BE2C (cell line): ENCODE data around the gene RNF151.
A peak's percentile ranks its signal among the peaks of the same experiment; 100 is the strongest.

Experiments used
- DNase-seq: peaks from one replicate; pipeline ENCODE4 v3.0.0-alpha.2; 2020
- H3K27me3 ChIP-seq: fragments of 250-450 bp; sonication (Bioruptor Pico); 2 replicates; pipeline ENCODE4 v1.5.1; 2020; ENCODE audit warnings: mild to moderate bottlenecking
- H3K36me3 ChIP-seq: fragments of 250-450 bp; sonication (Bioruptor Pico); 2 replicates; pipeline ENCODE4 v1.5.1; 2020; ENCODE audit warnings: mild to moderate bottlenecking
- H3K4me1 ChIP-seq: fragments of 250-450 bp; sonication (Bioruptor Pico); 2 replicates; pipeline ENCODE4 v1.5.1; 2020
- H3K4me3 ChIP-seq: 2 replicates; pipeline ENCODE4 v1.5.1; 2011; ENCODE audit warnings: low read depth, low read length
- H3K9me3 ChIP-seq: fragments of 250-450 bp; sonication (Bioruptor Pico); 2 replicates; pipeline ENCODE4 v1.5.1; 2020
- CTCF ChIP-seq: IDR thresholded peaks from 2 replicates; pipeline ENCODE4 v1.5.1; 2012; ENCODE audit warnings: mild to moderate bottlenecking, low read depth, low read length

Gene RNF151

DNA sequence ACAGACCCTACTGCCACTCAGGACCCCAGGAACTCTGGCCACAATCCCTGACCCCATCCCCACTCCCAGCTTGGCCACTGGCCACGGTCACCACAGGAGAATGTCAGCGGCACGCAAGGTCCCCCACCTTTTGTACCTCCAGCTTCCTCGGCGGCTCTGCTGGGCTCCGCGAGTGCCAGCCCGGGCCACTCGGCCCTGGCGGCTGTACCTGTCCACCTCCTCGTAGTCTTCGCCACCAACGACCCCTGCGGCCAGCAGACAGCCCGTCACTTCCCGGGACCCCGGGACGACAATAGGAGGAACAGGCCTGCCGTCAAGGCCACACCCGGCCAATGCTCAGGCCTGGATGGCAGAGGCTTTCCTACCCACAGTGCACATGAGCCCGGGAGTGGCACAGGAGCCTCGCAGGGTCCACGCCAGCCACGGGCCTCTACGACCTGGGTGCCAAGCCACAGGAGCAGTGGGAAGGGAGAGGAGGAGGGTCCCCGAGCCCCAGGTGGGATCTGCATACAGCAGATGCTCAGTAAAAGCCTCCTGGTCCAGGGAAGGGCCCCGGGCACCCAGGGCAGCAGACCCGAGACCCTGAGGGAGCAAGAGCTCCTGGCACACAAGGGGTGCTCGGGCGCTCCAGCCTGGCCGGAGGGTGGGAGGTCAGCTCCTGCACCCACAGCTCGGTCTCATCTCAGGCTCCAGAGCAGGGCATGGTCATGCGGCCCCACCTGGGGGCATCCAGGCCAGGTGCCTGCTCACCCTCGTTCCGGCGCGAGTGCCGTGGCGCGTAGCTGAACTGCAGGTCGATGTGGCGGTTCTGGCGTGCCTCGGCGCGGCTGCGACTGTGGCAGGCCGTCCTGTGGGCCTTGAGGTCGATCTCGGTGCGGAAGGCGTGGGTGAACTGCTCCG, 35.0 kb downstream of the RNF151 start:
- DNase-seq: no peak
- Histone ChIP-seq H3K4me3 (no peak overlapping the region), H3K36me3 (peaks cover 77% of the 10 kb centered on the region), H3K4me1 (peaks cover 22% of the 10 kb centered on the region), H3K9me3 (no peaks in the 10 kb centered on the region), H3K27me3 (no peaks in the 10 kb centered on the region)
- TF ChIP-seq CTCF: no peak

DNA sequence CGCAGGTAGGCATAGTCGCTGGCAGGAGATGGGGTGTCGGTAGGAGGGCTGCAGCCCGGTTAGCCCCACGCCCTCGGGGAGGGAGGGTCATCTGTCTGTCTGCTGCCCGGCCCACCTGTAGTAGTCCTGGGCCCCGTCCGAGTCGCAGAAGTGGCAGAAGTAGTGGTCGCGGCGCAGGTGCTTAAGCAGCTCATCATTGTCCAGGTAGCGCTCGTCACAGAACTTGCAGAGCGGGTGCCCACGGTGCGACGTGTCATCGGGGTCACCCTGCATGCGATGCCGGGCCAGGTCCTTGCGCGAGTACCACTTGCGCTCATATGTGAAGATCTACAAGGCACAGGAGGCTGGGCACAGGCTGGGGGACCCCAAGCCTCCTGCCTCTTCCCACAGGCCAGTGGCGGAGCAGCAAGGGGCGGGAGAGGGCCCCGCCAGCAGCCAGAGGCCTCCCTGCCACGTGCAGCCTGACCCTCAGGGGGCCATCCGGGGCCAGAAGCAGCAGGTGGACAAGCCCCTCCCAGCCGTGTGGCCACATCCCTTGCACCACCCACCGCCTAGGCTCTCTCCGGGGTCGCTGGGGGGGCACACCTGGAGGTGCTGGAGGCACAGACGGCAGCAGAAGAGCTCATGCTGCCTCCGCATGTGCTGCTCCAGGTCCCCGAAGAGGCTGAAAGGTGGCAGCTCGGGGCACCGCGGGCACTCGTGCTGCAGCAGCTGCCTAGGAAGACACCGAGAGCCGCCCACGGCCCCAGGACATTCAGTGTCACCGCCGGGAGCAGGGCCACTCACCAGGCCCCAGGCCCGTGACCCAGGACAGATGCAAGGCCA, 36.0 kb downstream of the RNF151 start:
- Histone ChIP-seq H3K27me3 (no peaks in the 10 kb centered on the region), H3K36me3 (peaks cover 72% of the 10 kb centered on the region), H3K4me1 (peaks cover 25% of the 10 kb centered on the region), H3K9me3 (no peaks in the 10 kb centered on the region), H3K4me3 (no peak overlapping the region)
- DNase-seq: peak; percentile 18
- TF ChIP-seq CTCF: no peak

- no peak for TF ChIP-seq CTCF
- no peak for DNase-seq
- Histone ChIP-seq H3K36me3 (peaks cover 72% of the 10 kb centered on the region), H3K9me3 (no peaks in the 10 kb centered on the region), H3K27me3 (no peaks in the 10 kb centered on the region), H3K4me3 (no peak overlapping the region), H3K4me1 (peaks cover 29% of the 10 kb centered on the region)
These were observed 36.7 kb downstream of the RNF151 start for GRCh38 chr16:2003231-2003826.

GRCh38 chr16:2003827-2004641, 37.4 kb downstream of the RNF151 start:
- Histone ChIP-seq H3K4me1 (peaks cover 29% of the 10 kb centered on the region), H3K4me3 (peak overlapping the region; percentile 19; the same call in 1 of the 2 replicates), H3K36me3 (peaks cover 65% of the 10 kb centered on the region), H3K27me3 (no peaks in the 10 kb centered on the region), H3K9me3 (no peaks in the 10 kb centered on the region)
- peak; percentile 99 for DNase-seq
- peak; percentile 97 for TF ChIP-seq CTCF

DNA sequence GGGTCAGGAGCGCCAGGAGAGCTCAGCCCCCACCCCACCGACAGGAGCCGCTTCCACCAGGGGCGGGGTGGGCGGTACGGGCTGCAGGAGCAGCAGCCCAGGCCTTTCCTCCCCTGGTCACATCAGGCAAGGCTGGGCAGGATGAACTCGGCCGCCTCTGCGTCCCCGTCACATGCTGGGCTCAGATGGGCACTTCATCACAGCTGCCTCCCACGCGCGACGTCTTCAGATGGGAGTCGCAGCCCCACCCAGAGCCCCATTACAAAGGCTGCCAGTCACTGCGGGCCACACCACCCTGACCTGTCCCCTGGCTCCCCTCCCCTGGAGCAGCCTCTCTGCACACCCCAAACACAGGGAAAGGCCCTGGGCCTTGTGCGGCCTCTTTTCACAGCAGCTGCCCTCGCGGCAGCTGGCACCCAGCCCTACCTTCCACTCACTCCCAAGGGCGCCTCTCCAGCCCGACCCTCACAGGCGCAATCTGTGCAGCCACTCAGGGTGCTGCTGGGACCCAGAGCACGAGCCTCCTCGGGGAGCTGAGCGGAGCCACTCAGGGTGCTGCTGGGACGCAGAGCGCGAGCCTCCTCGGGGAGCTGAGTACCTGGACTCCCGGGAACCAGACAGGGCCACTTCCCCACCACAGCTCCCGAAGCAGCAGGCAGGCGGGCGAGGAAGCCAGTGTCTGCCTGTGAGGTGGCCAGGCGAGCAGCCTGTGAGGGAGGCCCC, 38.3 kb downstream of the RNF151 start:
- TF ChIP-seq CTCF: no peak
- H3K36me3 ChIP-seq: peaks cover 55% of the 10 kb centered on the region

More for the DNA sequence above, 38.3 kb downstream of the RNF151 start:
- Histone ChIP-seq H3K9me3 (no peaks in the 10 kb centered on the region), H3K27me3 (no peaks in the 10 kb centered on the region), H3K4me1 (peaks cover 29% of the 10 kb centered on the region), H3K4me3 (no peak overlapping the region)
- peak; percentile 48 for DNase-seq
